SK-N-SH (cell line): ENCODE data around the gene ATP1A2. TPM values are rescaled to one million over a fixed set of nuclear protein-coding genes. Genes with fewer than 3 reads are reported as not detected.

Experiments used
- ELF1 ChIP-seq: IDR thresholded peaks from 2 replicates; pipeline ENCODE4 v1.4.0; 2012
- EZH2phosphoT487 ChIP-seq: fragments of 200-600 bp; sonication (generic); IDR thresholded peaks from 2 replicates; pipeline ENCODE4 v1.6.1; 2017; ENCODE audit warnings: low read depth, mixed run types, mild to moderate bottlenecking, antibody characterized with exemption, moderate library complexity, borderline replicate concordance
- FOXM1 ChIP-seq: IDR thresholded peaks from 2 replicates; pipeline ENCODE4 v1.4.0; 2012; ENCODE audit warnings: low read depth, mild to moderate bottlenecking
- GABPA ChIP-seq: IDR thresholded peaks from 2 replicates; pipeline ENCODE4 v1.4.0; 2012; ENCODE audit warnings: low read depth, mild to moderate bottlenecking
- IRF3 ChIP-seq: fragments of 150-350 bp; IDR thresholded peaks from 2 replicates; pipeline ENCODE4 v1.6.1; 2016; ENCODE audit warnings: mild to moderate bottlenecking, low read depth, low read length
- MEF2A ChIP-seq: IDR thresholded peaks from 2 replicates; pipeline ENCODE4 v1.4.0; 2012; ENCODE audit warnings: low read depth, borderline replicate concordance
- RAD21 ChIP-seq: IDR thresholded peaks from 2 replicates; pipeline ENCODE4 v1.6.1; 2012; ENCODE audit warnings: mild to moderate bottlenecking, low read length
- REST ChIP-seq: IDR thresholded peaks from 2 replicates; pipeline ENCODE4 v1.6.1; 2012; ENCODE audit warnings: mild to moderate bottlenecking, low read depth, low read length, moderate library complexity
- TCF12 ChIP-seq: IDR thresholded peaks from 2 replicates; pipeline ENCODE4 v1.4.0; 2012
- polyA plus RNA-seq, 3 experiments: library from polyadenylated mRNA; depleted of rRNA; stranded (reverse); fragments of >200 nt; gene quantifications; 2 replicates each; pipeline ENCODE4 v1.2.3, GENCODE V29; 2012
- TF ChIP-seq, protein P1 (sequence below): IDR thresholded peaks from 2 replicates; pipeline ENCODE4 v1.4.0; 2012; ENCODE audit warnings: low read depth, borderline replicate concordance
- TF ChIP-seq, protein P2 (sequence below): IDR thresholded peaks from 2 replicates; pipeline ENCODE4 v1.4.0; 2012; ENCODE audit warnings: low read depth
- TF ChIP-seq, protein P3 (sequence below): IDR thresholded peaks from 2 replicates; pipeline ENCODE4; 2012

The ATP1A2 gene
- polyA plus RNA-seq, 1 of the 3 experiments (the other 2 are of a cell fraction): 0.07 TPM

- no peak for TF ChIP-seq EZH2phosphoT487
- TF ChIP-seq IRF3: no peak
- TF ChIP-seq, protein P1, sequence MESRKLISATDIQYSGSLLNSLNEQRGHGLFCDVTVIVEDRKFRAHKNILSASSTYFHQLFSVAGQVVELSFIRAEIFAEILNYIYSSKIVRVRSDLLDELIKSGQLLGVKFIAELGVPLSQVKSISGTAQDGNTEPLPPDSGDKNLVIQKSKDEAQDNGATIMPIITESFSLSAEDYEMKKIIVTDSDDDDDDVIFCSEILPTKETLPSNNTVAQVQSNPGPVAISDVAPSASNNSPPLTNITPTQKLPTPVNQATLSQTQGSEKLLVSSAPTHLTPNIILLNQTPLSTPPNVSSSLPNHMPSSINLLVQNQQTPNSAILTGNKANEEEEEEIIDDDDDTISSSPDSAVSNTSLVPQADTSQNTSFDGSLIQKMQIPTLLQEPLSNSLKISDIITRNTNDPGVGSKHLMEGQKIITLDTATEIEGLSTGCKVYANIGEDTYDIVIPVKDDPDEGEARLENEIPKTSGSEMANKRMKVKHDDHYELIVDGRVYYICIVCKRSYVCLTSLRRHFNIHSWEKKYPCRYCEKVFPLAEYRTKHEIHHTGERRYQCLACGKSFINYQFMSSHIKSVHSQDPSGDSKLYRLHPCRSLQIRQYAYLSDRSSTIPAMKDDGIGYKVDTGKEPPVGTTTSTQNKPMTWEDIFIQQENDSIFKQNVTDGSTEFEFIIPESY: no peak
- no peak for TF ChIP-seq MEF2A
- no peak for TF ChIP-seq FOXM1
- no peak for TF ChIP-seq ELF1
- TF ChIP-seq GABPA: no peak
- TF ChIP-seq, protein P2, sequence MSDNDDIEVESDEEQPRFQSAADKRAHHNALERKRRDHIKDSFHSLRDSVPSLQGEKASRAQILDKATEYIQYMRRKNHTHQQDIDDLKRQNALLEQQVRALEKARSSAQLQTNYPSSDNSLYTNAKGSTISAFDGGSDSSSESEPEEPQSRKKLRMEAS: peak; percentile 77; the same call in 1 of the 2 replicates
- no peak for TF ChIP-seq TCF12
- TF ChIP-seq, protein P3, sequence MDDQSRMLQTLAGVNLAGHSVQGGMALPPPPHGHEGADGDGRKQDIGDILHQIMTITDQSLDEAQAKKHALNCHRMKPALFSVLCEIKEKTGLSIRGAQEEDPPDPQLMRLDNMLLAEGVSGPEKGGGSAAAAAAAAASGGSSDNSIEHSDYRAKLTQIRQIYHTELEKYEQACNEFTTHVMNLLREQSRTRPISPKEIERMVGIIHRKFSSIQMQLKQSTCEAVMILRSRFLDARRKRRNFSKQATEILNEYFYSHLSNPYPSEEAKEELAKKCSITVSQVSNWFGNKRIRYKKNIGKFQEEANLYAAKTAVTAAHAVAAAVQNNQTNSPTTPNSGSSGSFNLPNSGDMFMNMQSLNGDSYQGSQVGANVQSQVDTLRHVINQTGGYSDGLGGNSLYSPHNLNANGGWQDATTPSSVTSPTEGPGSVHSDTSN: no peak
- 0 out of 2 replicates have a peak, but pooled peaks have one; percentile 24 for TF ChIP-seq REST
- TF ChIP-seq RAD21: peak; percentile 94
These were observed 14.4 kb upstream of the ATP1A2 start (continued) for GRCh38 chr1:160101037-160101716.
